Measurements from ENCODE around the gene FABP2.
A peak's percentile ranks its signal among the peaks of the same experiment; 100 is the strongest.
"Not testable (repeated sequence)": the region's sequence is repeated elsewhere in the genome, so short reads cannot be mapped to it uniquely, and the experiment has no call there.

Gene FABP2

DNA sequence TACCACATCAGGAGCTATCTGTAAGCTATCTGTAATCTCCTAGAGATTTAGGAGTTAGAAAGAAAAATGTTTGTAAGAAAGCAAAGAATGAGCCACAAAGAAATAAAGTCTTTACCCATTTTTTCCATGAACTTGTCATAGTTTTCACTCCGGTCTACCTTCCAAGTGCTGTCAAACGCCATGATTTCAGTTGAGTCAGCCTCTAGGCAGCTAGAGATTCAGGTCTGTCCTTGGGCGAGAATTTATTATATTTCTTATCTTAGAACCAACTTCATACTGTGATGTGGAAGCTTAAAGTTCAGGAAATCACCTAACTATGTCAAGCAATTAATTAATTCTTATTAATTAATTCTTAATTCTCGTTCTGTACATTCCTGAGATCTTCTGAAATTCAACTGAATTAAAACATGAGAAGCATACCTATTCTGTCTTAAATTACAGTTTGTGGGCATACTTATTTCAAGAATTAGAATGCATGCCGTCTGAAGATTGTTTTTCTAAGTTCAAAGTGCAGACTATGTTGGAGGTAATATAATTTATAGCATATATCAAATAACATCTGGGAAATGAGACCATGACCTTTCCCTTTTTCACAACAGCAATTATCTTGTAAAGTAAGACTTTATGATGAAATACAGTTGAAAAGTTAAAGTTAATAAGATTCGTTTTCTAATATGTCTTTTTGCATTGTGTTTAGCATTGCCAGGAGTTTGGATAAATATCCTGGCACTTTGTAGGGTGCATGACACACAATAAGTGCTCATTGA lies at the start of gene FABP2:
Gene FABP2, minus strand, starts transcription at position 218 of the 767 bp plus-strand sequence. Its CDS starts 36 bp downstream, at position 182.
- no peak for DNase-seq (ENCODE audit: low read depth)
- TF ChIP-seq, protein P1, sequence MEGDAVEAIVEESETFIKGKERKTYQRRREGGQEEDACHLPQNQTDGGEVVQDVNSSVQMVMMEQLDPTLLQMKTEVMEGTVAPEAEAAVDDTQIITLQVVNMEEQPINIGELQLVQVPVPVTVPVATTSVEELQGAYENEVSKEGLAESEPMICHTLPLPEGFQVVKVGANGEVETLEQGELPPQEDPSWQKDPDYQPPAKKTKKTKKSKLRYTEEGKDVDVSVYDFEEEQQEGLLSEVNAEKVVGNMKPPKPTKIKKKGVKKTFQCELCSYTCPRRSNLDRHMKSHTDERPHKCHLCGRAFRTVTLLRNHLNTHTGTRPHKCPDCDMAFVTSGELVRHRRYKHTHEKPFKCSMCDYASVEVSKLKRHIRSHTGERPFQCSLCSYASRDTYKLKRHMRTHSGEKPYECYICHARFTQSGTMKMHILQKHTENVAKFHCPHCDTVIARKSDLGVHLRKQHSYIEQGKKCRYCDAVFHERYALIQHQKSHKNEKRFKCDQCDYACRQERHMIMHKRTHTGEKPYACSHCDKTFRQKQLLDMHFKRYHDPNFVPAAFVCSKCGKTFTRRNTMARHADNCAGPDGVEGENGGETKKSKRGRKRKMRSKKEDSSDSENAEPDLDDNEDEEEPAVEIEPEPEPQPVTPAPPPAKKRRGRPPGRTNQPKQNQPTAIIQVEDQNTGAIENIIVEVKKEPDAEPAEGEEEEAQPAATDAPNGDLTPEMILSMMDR (IDR thresholded peaks at IDR 0.05; ENCODE audit: low read depth, low read length, missing control alignments), result no peak
- H3K4me3 ChIP-seq (ENCODE audit: low read depth, low read length), result no peak within 1 kb of the TSS
- in situ Hi-C loops (cut with HindIII; ENCODE audit: low sequenced_read_pairs), result loop anchor here (10.0 kb wide), 1 partner anchor 733 kb away; no protein-coding TSS in a partner anchor

DNA sequence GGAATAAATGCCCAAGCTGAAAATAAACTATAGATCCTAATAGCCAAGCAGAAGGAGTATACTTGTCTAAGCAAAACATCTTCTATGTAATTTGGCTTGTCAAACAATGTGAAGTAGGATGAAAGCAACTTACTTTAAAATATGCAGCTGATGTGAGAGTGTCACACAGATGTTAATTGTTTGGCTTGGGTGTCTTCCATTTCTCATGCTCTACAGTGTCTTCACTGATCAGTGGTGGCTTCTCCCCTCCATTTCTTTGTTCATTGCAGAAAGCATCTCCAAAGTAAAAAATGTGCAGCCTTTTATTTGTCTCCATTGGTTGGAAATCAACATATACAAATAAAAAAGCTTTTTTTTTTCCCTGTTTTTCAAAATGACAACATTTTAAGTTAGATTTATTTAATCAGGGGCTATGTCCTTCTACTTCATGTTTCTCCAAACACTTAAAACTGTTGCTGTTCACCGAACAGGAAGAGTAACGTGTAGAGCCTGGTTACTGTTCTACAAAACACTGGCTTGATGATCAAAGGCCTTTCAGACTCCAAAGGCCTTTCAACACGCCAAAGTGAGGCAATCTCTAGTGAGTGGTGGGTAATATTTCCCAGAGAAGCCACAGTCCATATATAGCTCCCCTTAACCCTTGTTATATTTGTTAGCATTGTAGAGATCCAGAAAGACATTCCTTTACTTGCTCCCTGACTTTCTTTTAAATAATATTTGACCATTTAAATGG lies 49.2 kb upstream of the FABP2 start:
- H3K4me3 ChIP-seq (ENCODE audit: low read depth, low read length); DNase-seq (ENCODE audit: low read depth); in situ Hi-C loops (cut with HindIII; ENCODE audit: low sequenced_read_pairs): not testable (repeated sequence)

DNA sequence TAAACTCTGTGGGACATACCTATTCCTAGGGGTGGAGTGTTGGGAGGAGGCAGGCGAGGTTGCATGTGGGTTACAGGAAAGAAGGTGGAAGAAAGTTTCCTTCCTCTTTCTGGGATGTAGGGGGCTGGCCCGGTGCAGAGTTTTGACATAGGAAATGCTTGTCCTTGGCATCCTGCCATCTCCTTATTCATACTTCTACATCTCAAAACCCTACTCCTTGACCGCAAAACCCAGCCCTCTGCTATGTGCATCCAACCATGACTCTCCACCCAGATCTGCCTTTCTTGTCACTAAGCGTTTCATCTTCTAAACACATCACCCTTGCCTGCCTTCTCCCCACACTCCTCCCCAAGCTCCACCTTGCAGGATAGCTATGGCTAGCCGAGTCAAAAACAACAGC lies 48.5 kb upstream of the FABP2 start:
- DNase-seq (ENCODE audit: low read depth), result peak; percentile 11
- in situ Hi-C loops (cut with HindIII; ENCODE audit: low sequenced_read_pairs); H3K4me3 ChIP-seq (ENCODE audit: low read depth, low read length): not testable (repeated sequence)

DNA sequence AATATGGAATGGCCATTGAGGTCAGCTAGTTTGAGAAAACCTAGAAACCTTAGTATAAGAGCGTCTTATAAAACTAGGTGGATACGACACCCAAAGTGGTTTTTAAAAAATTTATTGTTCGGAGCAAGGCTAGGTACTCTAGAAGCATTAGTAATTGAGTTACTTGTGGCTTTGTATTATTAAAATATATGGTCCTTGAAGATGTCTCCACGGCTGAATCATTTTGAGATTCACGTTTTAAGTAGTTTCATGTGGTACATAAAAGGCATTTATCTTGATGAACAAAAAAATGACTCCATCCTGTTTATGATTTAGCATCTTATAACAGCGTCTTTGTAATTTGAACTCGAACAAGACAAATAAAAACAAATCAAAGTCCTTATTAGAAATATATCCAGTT lies 44.9 kb upstream of the FABP2 start:
- in situ Hi-C loops (cut with HindIII; ENCODE audit: low sequenced_read_pairs); H3K4me3 ChIP-seq (ENCODE audit: low read depth, low read length); DNase-seq (ENCODE audit: low read depth): not testable (repeated sequence)

DNA sequence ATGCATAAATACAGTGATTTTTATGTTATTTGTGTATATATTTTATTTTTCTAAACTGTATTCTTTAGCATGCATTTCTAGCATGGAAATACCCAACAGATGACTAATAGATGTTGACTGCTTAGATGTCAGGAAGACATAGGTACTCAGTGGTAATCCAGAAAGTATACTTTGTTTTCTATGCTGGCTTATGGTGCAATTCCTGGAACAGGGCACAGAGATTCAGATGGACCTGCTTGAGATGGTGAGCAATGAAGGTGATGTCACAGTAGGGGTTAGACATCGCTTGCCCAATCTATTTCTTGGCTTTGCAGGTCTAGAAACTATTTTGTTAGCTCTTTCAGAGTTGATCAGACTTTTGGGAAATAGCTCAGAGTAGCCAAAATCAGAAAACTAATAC lies 42.3 kb upstream of the FABP2 start:
- in situ Hi-C loops (cut with HindIII; ENCODE audit: low sequenced_read_pairs); H3K4me3 ChIP-seq (ENCODE audit: low read depth, low read length); DNase-seq (ENCODE audit: low read depth): not testable (repeated sequence)

DNA sequence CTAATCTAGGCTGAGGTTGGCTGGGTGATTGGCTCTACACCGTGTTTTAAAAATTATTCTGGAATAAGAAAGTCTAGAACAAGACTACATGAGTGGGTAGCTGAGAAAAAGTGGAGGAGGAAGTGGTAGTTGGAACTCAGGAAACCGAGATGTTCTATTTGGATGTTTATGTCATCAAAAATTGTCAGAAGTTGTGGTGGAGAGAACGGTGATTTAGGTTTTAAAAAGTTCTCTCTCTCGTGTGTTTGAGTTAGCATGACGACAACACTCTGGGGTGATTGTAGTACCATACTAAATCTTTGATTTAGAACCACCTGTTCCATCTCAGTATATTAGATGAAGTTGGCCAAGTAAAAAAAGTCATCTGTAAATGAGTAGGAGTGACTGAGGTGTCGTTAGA lies 41.4 kb upstream of the FABP2 start:
- H3K4me3 ChIP-seq (ENCODE audit: low read depth, low read length); in situ Hi-C loops (cut with HindIII; ENCODE audit: low sequenced_read_pairs); DNase-seq (ENCODE audit: low read depth): not testable (repeated sequence)

DNA sequence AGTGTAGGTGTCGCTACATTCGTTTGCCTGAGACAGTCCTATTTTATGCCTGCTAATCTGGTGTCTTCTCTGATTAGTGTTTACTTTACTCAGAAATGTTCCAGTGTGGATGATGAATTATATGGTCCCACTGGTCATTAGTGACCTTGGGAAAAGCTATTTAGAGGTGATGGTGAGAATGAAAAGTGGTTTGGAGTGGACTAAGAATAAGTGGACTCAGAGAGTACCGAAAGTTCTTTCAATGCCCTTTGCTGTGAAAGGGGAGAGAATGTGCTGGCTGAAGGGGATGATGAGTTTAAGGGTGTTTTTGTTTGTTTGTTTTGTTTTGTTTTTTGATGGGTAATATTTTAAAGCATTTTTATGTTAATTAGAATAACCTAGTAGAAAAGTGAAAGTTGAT lies 40.5 kb upstream of the FABP2 start:
- H3K4me3 ChIP-seq (ENCODE audit: low read depth, low read length); in situ Hi-C loops (cut with HindIII; ENCODE audit: low sequenced_read_pairs); DNase-seq (ENCODE audit: low read depth): not testable (repeated sequence)

DNA sequence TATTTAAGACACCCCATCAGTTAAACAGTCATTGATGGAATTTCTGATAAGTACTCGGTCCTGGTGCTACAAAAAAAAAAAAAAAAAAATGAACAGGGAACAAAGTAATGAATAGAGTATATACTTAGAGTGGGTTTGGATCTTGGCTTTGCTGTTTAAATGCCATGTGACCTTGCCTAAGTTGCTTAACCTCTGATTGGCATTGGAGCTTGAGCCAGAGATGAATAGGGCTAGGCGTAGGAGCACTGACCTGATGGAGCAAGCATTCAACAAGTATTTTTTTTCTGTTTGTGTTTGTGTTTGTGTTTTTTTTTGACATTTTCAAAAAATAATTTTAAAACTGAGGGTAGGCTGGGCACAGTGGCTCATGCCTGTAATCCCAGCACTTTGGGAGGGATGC lies 37.9 kb upstream of the FABP2 start:
- in situ Hi-C loops (cut with HindIII; ENCODE audit: low sequenced_read_pairs); H3K4me3 ChIP-seq (ENCODE audit: low read depth, low read length); DNase-seq (ENCODE audit: low read depth): not testable (repeated sequence)

DNA sequence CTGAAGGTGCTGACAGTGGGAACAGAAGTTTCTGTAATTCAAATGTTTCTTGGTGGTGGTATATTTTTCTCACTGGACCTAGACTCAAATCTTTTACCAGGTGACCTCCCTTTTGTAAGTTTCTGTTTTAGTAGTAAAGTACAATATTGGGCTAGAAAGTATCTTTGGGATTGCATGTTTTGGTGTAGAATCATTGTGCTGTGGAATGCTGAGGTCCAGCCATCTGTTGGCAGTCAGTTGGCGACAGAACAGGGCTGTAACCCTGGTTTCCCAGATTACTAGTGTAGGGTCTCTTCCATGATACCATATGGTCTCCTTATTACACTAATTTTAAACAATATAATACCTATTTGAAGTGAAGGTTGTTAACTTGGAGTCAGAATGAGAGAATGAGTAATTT lies 34.9 kb upstream of the FABP2 start:
- in situ Hi-C loops (cut with HindIII; ENCODE audit: low sequenced_read_pairs); H3K4me3 ChIP-seq (ENCODE audit: low read depth, low read length); DNase-seq (ENCODE audit: low read depth): not testable (repeated sequence)

DNA sequence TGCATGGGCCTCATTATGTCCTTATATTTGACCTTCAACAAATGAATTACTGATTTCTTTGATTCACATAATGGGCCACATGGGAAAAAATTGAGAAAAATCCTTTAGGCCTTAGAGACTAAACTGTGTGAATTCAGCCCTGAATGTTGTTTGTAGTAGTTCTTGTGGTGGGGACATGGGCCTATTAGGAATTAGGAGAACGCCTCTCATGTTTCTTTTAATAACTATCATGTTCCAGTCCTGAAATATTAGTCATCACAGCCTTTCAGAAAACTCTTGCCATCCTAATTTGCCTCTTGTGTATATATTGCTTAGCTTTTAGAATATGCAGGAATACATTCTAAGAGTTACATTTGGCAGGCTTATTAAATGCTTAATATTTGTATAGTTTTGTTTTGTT lies 34.1 kb upstream of the FABP2 start:
- in situ Hi-C loops (cut with HindIII; ENCODE audit: low sequenced_read_pairs); DNase-seq (ENCODE audit: low read depth): not testable (repeated sequence)

DNA sequence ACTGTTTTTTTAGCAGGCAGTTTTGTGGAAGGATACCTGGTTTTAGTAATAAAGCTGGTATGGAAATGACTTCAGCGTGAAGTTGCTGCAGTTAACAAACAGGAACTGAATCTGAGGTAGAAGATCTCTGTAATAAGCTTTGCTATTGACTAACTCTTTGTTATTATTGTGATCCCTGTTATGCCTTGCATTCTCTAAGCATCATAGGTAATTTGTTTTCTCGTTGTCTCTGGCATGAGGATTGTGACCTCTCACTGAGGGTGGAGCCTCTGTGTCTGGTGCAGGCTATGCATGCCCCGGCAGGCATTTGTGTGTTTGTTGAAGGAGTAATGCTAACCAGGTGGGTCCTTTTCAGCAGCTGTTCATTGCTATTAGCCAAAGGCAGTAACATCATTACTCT lies 31.4 kb upstream of the FABP2 start:
- DNase-seq (ENCODE audit: low read depth); in situ Hi-C loops (cut with HindIII; ENCODE audit: low sequenced_read_pairs): not testable (repeated sequence)

More for the DNA sequence above, 34.1 kb upstream of the FABP2 start:
- H3K4me3 ChIP-seq (ENCODE audit: low read depth, low read length), result not testable (repeated sequence)

DNA sequence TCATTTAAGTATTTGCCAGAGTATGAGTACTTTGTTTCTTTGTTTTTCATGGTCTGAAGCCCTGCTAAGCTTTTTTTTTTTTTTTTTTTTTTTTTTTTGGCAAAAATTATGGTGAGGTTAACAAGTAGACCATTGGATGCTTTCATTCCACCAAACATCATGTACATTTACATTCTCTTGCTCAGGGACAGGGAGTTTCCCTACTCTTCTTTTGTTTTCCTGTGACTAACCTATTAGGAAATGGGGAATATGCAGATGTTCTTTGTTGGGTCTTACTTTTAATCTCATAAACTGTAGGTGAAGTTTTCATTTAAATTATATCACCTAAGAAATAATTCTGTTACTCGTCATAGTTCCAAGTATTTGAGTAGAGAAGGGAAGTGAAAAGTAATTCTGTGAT lies 26.2 kb upstream of the FABP2 start:
- in situ Hi-C loops (cut with HindIII; ENCODE audit: low sequenced_read_pairs); DNase-seq (ENCODE audit: low read depth); H3K4me3 ChIP-seq (ENCODE audit: low read depth, low read length): not testable (repeated sequence)

More for the DNA sequence above, 31.4 kb upstream of the FABP2 start:
- not testable (repeated sequence) for H3K4me3 ChIP-seq (ENCODE audit: low read depth, low read length)

DNA sequence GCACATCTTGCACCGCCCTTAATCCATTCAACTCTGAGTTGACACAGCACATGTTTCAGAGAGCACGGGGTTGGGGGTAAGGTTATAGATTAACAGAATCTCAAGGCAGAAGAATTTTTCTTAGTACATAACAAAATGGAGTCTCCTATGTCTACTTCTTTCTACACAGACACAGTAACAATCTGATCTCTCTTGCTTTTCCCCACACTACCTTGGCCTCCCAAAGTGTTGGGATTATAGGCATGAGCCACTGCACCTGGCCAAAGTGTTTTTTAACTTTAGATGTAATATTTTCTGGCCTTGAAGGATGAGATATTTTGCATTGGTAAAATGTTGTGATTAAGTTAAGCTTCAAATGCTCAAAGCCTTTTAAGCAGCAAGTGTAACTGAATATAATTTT lies 21.4 kb upstream of the FABP2 start:
- in situ Hi-C loops (cut with HindIII; ENCODE audit: low sequenced_read_pairs); H3K4me3 ChIP-seq (ENCODE audit: low read depth, low read length); DNase-seq (ENCODE audit: low read depth): not testable (repeated sequence)

DNA sequence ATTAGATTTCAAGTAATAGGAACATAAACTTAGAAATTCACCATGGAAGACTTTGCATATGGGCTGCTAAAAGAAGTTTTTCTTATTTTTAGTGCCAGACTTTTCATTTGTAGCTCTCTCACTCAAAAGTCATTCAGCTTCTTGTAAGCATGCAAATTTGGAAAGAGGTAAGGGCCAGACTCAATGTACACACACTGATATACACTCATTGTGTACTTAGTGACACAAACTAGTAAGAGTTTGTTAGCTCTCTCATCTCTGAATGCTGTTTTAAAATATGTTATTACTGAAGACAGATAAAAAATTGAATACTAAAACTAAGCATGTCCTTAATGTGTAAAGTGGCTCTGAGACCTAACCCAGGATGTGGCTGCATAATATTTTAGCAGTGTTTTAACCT lies 18.0 kb upstream of the FABP2 start:
- H3K4me3 ChIP-seq (ENCODE audit: low read depth, low read length); in situ Hi-C loops (cut with HindIII; ENCODE audit: low sequenced_read_pairs); DNase-seq (ENCODE audit: low read depth): not testable (repeated sequence)

Measured in astrocyte of the cerebellum (primary cell).